HFF-Myc (cell line): ENCODE results near the gene CLCN7.

Experiments
- DNase-seq: peaks from one replicate; pipeline ENCODE4 v3.0.0-alpha.2; 2011; ENCODE audit warnings: low read depth; ENCODE audit errors: extremely low read depth
- H3K4me3 ChIP-seq: replicated peaks from 2 replicates; pipeline ENCODE4 v1.5.1; 2011; ENCODE audit warnings: low read depth, mild to moderate bottlenecking, control low read depth, low read length
- CTCF ChIP-seq: IDR thresholded peaks from 2 replicates; pipeline ENCODE4 v1.5.1; 2012; ENCODE audit warnings: mild to moderate bottlenecking, low read depth, low read length, control low read depth; ENCODE audit errors: missing control alignments

The CLCN7 gene

GRCh38 chr16:1474796-1475551, at the start of gene CLCN7:
Gene CLCN7, minus strand, starts transcription at chr16:1475028. Its CDS starts 54 bp downstream, at chr16:1474974.
- H3K4me3 ChIP-seq: peak within 1 kb of the TSS; percentile 71
- TF ChIP-seq CTCF: no peak
- DNase-seq: no peak

- TF ChIP-seq CTCF: no peak
- DNase-seq: no peak
- H3K4me3 ChIP-seq: no peak overlapping the region
These were observed 49.5 kb upstream of the CLCN7 start for GRCh38 chr16:1524366-1524765.

- no peak for TF ChIP-seq CTCF
- no peak overlapping the region for H3K4me3 ChIP-seq
- no peak for DNase-seq
These were observed 48.9 kb upstream of the CLCN7 start for GRCh38 chr16:1523581-1524245.

GRCh38 chr16:1520461-1520860, 45.6 kb upstream of the CLCN7 start:
- TF ChIP-seq CTCF: no peak
- no peak for DNase-seq
- no peak overlapping the region for H3K4me3 ChIP-seq

GRCh38 chr16:1519831-1520230, 45.0 kb upstream of the CLCN7 start:
- no peak overlapping the region for H3K4me3 ChIP-seq
- DNase-seq: no peak
- no peak for TF ChIP-seq CTCF

GRCh38 chr16:1518626-1519135, 43.9 kb upstream of the CLCN7 start:
- no peak for DNase-seq
- H3K4me3 ChIP-seq: no peak overlapping the region
- no peak for TF ChIP-seq CTCF
